GM23338 (cell line): Measurements from ENCODE around the gene TRAF3. TPM values are rescaled to one million over a fixed set of nuclear protein-coding genes. Genes with fewer than 3 reads are reported as not detected.

ENCODE experiments used
- ATAC-seq: fragments of 200-7000 bp; cut with Tn5 transposase; 3 replicates; pipeline ENCODE4 v1.9.1; 2020
- DNase-seq: peaks from one replicate; pipeline ENCODE4 v3.0.0-alpha.2; 2015; ENCODE audit warnings: low spot score
- H2AFZ ChIP-seq: fragments of 200-600 bp; sonication (generic); 2 replicates; pipeline ENCODE4 v1.8.0; 2016; ENCODE audit warnings: antibody characterized with exemption, mild to moderate bottlenecking, moderate library complexity
- H3F3A ChIP-seq: fragments of 200-600 bp; sonication (generic); replicated peaks from 2 replicates; pipeline ENCODE4 v1.8.0; 2017; ENCODE audit warnings: antibody characterized with exemption, mixed run types, low read depth
- H3K27ac ChIP-seq: fragments of 200-600 bp; sonication (generic); 2 replicates; pipeline ENCODE4 v1.6.1; 2016; ENCODE audit warnings: low read depth
- H3K27me3 ChIP-seq: fragments of 200-600 bp; sonication (generic); 2 replicates; pipeline ENCODE4 v1.8.0; 2016; ENCODE audit warnings: mild to moderate bottlenecking, mixed run types, moderate library complexity; ENCODE audit not compliant: insufficient read depth
- H3K36me3 ChIP-seq: fragments of 200-600 bp; sonication (generic); 2 replicates; pipeline ENCODE4 v1.8.0; 2016; ENCODE audit warnings: mild to moderate bottlenecking; ENCODE audit not compliant: insufficient read depth
- H3K4me1 ChIP-seq: fragments of 200-600 bp; sonication (generic); 2 replicates; pipeline ENCODE4 v1.8.0; 2016; ENCODE audit warnings: mild to moderate bottlenecking, moderate library complexity; ENCODE audit not compliant: insufficient read depth
- H3K4me2 ChIP-seq: fragments of 200-600 bp; sonication (generic); 2 replicates; pipeline ENCODE4 v1.7.1; 2017; ENCODE audit warnings: mixed run types
- H3K4me3 ChIP-seq: fragments of 200-600 bp; sonication (generic); 2 replicates; pipeline ENCODE4 v1.6.1; 2016; ENCODE audit warnings: mixed run types
- H3K79me2 ChIP-seq: fragments of 200-600 bp; sonication (generic); replicated peaks from 2 replicates; pipeline ENCODE4 v1.8.0; 2017; ENCODE audit warnings: mild to moderate bottlenecking; ENCODE audit not compliant: insufficient read depth
- H3K9me2 ChIP-seq: fragments of 200-600 bp; sonication (generic); 2 replicates; pipeline ENCODE4 v1.8.0; 2017; ENCODE audit not compliant: insufficient read depth
- H4K20me1 ChIP-seq: fragments of 200-600 bp; sonication (generic); replicated peaks from 2 replicates; pipeline ENCODE4 v1.8.0; 2017; ENCODE audit warnings: mild to moderate bottlenecking; ENCODE audit not compliant: insufficient read depth
- H3K27ac Mint-ChIP-seq: 2 replicates; pipeline ENCODE4 v1.8.0; 2020; ENCODE audit warnings: inconsistent platforms, mild to moderate bottlenecking, moderate library complexity, mixed read lengths
- H3K27me3 Mint-ChIP-seq: 3 replicates; pipeline ENCODE4 v1.8.0; 2022; ENCODE audit warnings: low read depth, mild to moderate bottlenecking, moderate library complexity, mixed read lengths, inconsistent platforms; ENCODE audit not compliant: insufficient read depth, poor library complexity
- H3K36me3 Mint-ChIP-seq: 3 replicates; pipeline ENCODE4 v1.8.0; 2021; ENCODE audit warnings: low read depth, mild to moderate bottlenecking, inconsistent platforms, moderate library complexity, mixed read lengths
- H3K4me1 Mint-ChIP-seq: 3 replicates; pipeline ENCODE4 v1.8.0; 2020; ENCODE audit warnings: mild to moderate bottlenecking, inconsistent platforms, mixed read lengths
- H3K4me3 Mint-ChIP-seq: 3 replicates; pipeline ENCODE4 v1.8.0; 2021; ENCODE audit warnings: moderate library complexity, mild to moderate bottlenecking, inconsistent platforms, mixed read lengths
- H3K9me3 Mint-ChIP-seq: 3 replicates; pipeline ENCODE4 v1.8.0; 2020; ENCODE audit warnings: moderate library complexity, mild to moderate bottlenecking, inconsistent platforms, mixed read lengths
- CREB1 ChIP-seq: fragments of 250-450 bp; sonication (Bioruptor Pico); IDR thresholded peaks from 2 replicates; pipeline ENCODE4 v1.5.0; 2020; ENCODE audit warnings: low read depth, mild to moderate bottlenecking, moderate library complexity
- ETS1 ChIP-seq: IDR thresholded peaks from 2 replicates; pipeline ENCODE4 v1.6.1; 2016; ENCODE audit warnings: antibody characterized with exemption
- EZH2 ChIP-seq: fragments of 200-600 bp; sonication (generic); IDR thresholded peaks from one replicate; pipeline ENCODE4 v1.8.0; 2017; ENCODE audit warnings: antibody characterized with exemption, mild to moderate bottlenecking, low read depth; ENCODE audit not compliant: unreplicated experiment
- EZH2phosphoT487 ChIP-seq: fragments of 200-600 bp; sonication (generic); IDR thresholded peaks from one replicate; pipeline ENCODE4 v1.8.1; 2018; ENCODE audit warnings: antibody characterized with exemption; ENCODE audit not compliant: unreplicated experiment
- JUNB ChIP-seq: IDR thresholded peaks from one replicate; pipeline ENCODE4 v1.6.1; 2016; ENCODE audit warnings: antibody characterized with exemption; ENCODE audit not compliant: unreplicated experiment
- NANOG ChIP-seq: IDR thresholded peaks from 2 replicates; pipeline ENCODE4 v1.6.1; 2016; ENCODE audit warnings: antibody characterized with exemption, borderline replicate concordance
- POLR2AphosphoS5 ChIP-seq: IDR thresholded peaks from 2 replicates; pipeline ENCODE4 v1.6.1; 2016; ENCODE audit warnings: antibody characterized with exemption, low read depth
- STAT1 ChIP-seq: IDR thresholded peaks from one replicate; pipeline ENCODE4 v1.6.1; 2016; ENCODE audit warnings: antibody characterized with exemption; ENCODE audit not compliant: unreplicated experiment
- ZNF114 ChIP-seq: fragments of 250-450 bp; sonication (Bioruptor Pico); IDR thresholded peaks from 2 replicates; pipeline ENCODE4 v1.5.0; 2020; ENCODE audit warnings: mild to moderate bottlenecking, moderate library complexity
- ZNF331 ChIP-seq: fragments of 250-450 bp; sonication (Bioruptor Pico); IDR thresholded peaks from 2 replicates; pipeline ENCODE4 v1.5.0; 2020; ENCODE audit warnings: low read depth, mild to moderate bottlenecking, moderate library complexity
- ZNF462 ChIP-seq: fragments of 250-450 bp; sonication (Bioruptor Pico); IDR thresholded peaks from 2 replicates; pipeline ENCODE4 v1.5.0; 2020; ENCODE audit warnings: mild to moderate bottlenecking, moderate library complexity
- polyA plus RNA-seq: library from polyadenylated mRNA; unstranded; fragments of >200 nt; fragmentation: Nextera tagmentation; extraction: Ambion mirVana; gene quantifications from 2 replicates; pipeline ENCODE4 v1.2.1, GENCODE V29; 2016
- total RNA-seq: library from RNA; depleted of rRNA; stranded (reverse); fragments of >200 nt; shearing (Covaris generic); gene quantifications from 2 replicates; pipeline ENCODE4 v1.2.3, GENCODE V29; 2014
- TF ChIP-seq, protein P1 (sequence below), 2 experiments: fragments of 200-600 bp in 1 of 2; sonication (generic) in 1 of 2; conservative IDR thresholded peaks; 2 replicates each; pipeline versions ENCODE4 v1.5.1 to v1.6.1; 2016 to 2017; ENCODE audit warnings: antibody characterized with exemption in 2 of 2, low read depth in 2 of 2, mild to moderate bottlenecking in 2 of 2, moderate library complexity in 1 of 2
- TF ChIP-seq, protein P2 (sequence below): IDR thresholded peaks from one replicate; pipeline ENCODE4 v1.6.1; 2018; ENCODE audit warnings: antibody characterized with exemption; ENCODE audit not compliant: unreplicated experiment

Gene TRAF3
- total and polyA plus RNA-seq, 2 experiments from 2014 or later: 3.7 to 9.3 TPM

DNA sequence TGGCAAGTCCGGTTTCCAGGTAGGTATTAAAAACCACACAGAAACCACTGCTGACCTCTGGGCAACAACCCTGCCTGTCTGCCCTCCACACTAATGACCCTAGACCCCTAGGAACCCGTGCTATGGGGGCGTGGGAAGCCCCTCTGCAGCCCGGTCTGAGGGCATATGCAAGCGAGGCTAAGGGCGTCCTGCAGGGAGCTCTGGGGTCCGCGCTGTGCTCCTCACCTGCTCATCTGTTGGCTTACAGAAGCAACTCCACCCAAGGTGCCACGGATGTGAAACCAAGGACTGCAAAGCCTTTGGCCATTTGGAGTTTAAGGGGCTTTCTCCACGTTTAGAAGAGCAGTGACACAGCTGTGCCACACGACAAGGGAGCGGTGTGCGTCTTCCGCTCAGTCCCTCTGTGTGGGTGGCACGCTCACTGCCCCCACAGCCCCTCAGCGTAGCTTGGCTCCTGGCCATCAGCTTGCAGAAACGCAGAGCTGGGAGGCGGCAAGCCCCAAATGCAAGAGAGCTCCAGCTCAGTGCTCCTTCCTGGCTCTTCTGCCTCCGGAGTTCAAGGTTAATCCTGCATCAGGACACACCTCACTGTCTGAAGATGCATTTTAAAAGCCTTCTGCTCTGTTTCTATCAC, 163.6 kb downstream of the TRAF3 start:
- Histone ChIP-seq H3K27ac (no peak overlapping the region), H3F3A (no peaks in the 10 kb centered on the region), H4K20me1 (peaks cover 5% of the 10 kb centered on the region; the same call in 1 of the 2 replicates), H3K4me3 (no peak overlapping the region), H3K4me1 (no peaks in the 10 kb centered on the region), H3K9me2 (no peaks in the 10 kb centered on the region), H3K36me3 (peaks cover 3% of the 10 kb centered on the region; the same call in 1 of the 2 replicates), H3K79me2 (no peaks in the 10 kb centered on the region), H2AFZ (no peak overlapping the region), H3K4me2 (no peak overlapping the region), H3K27me3 (no peaks in the 10 kb centered on the region)
- DNase-seq: no peak
- peaks cover 11% of the 10 kb centered on the region for H3K27me3 Mint-ChIP-seq
- H3K27ac Mint-ChIP-seq: no peak overlapping the region
- H3K36me3 Mint-ChIP-seq: peaks cover 43% of the 10 kb centered on the region
- TF ChIP-seq EZH2phosphoT487: no peak
- TF ChIP-seq CREB1 (CRISPR knock-in tag): no peak
- no peak for TF ChIP-seq EZH2
- TF ChIP-seq, protein P1, sequence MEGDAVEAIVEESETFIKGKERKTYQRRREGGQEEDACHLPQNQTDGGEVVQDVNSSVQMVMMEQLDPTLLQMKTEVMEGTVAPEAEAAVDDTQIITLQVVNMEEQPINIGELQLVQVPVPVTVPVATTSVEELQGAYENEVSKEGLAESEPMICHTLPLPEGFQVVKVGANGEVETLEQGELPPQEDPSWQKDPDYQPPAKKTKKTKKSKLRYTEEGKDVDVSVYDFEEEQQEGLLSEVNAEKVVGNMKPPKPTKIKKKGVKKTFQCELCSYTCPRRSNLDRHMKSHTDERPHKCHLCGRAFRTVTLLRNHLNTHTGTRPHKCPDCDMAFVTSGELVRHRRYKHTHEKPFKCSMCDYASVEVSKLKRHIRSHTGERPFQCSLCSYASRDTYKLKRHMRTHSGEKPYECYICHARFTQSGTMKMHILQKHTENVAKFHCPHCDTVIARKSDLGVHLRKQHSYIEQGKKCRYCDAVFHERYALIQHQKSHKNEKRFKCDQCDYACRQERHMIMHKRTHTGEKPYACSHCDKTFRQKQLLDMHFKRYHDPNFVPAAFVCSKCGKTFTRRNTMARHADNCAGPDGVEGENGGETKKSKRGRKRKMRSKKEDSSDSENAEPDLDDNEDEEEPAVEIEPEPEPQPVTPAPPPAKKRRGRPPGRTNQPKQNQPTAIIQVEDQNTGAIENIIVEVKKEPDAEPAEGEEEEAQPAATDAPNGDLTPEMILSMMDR (conservative IDR thresholded peaks at IDR 0.05; ENCODE audit: low read depth in 2 of 2): no peak
- no peak for TF ChIP-seq ZNF331 (CRISPR knock-in tag)
- no peak for TF ChIP-seq NANOG
- no peak for TF ChIP-seq POLR2AphosphoS5
- TF ChIP-seq, protein P2, sequence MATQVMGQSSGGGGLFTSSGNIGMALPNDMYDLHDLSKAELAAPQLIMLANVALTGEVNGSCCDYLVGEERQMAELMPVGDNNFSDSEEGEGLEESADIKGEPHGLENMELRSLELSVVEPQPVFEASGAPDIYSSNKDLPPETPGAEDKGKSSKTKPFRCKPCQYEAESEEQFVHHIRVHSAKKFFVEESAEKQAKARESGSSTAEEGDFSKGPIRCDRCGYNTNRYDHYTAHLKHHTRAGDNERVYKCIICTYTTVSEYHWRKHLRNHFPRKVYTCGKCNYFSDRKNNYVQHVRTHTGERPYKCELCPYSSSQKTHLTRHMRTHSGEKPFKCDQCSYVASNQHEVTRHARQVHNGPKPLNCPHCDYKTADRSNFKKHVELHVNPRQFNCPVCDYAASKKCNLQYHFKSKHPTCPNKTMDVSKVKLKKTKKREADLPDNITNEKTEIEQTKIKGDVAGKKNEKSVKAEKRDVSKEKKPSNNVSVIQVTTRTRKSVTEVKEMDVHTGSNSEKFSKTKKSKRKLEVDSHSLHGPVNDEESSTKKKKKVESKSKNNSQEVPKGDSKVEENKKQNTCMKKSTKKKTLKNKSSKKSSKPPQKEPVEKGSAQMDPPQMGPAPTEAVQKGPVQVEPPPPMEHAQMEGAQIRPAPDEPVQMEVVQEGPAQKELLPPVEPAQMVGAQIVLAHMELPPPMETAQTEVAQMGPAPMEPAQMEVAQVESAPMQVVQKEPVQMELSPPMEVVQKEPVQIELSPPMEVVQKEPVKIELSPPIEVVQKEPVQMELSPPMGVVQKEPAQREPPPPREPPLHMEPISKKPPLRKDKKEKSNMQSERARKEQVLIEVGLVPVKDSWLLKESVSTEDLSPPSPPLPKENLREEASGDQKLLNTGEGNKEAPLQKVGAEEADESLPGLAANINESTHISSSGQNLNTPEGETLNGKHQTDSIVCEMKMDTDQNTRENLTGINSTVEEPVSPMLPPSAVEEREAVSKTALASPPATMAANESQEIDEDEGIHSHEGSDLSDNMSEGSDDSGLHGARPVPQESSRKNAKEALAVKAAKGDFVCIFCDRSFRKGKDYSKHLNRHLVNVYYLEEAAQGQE: no peak
- no peak for TF ChIP-seq ZNF114 (CRISPR knock-in tag)
- TF ChIP-seq STAT1: no peak
- TF ChIP-seq JUNB: no peak
- TF ChIP-seq ETS1: no peak
- TF ChIP-seq ZNF462 (CRISPR knock-in tag): no peak
- H3K9me3 Mint-ChIP-seq: no peaks in the 10 kb centered on the region
- no peak overlapping the region for H3K4me3 Mint-ChIP-seq
- no peak for ATAC-seq
- H3K4me1 Mint-ChIP-seq: no peaks in the 10 kb centered on the region
